SK-N-SH (cell line): ENCODE results near the gene SIPA1L2. TPM values are rescaled to one million over a fixed set of nuclear protein-coding genes. Genes with fewer than 3 reads are reported as not detected.

Experiments
- CTCF ChIA-PET: fragments of 300-600, 350-600 bp; formaldehyde crosslinking; extraction: SDS; loops from one replicate; lab custom pipeline; 2021; lab: Yijun Ruan, JAX
- POLR2A ChIA-PET: fragments of 350-600 bp; sonication (Branson Sonifier 250); formaldehyde crosslinking; extraction: SDS; loops from one replicate; lab custom pipeline; 2020; ENCODE audit warnings: antibody characterized with exemption, inconsistent platforms; lab: Yijun Ruan, JAX
- DNase-seq: peaks from one replicate; pipeline ENCODE4 v3.0.0; 2012
- H2AFZ ChIP-seq: fragments of 200-600 bp; sonication (generic); 2 replicates; pipeline ENCODE4 v1.8.1; 2016; ENCODE audit warnings: antibody characterized with exemption, mild to moderate bottlenecking, low read depth
- H3F3A ChIP-seq: fragments of 200-600 bp; sonication (generic); replicated peaks from 2 replicates; pipeline ENCODE3; 2016; ENCODE audit warnings: antibody characterized with exemption, mild to moderate bottlenecking; ENCODE audit not compliant: insufficient read depth
- H3K27ac ChIP-seq, 2 experiments: fragments of 200-500 bp in 1 of 2; fragments of 200-600 bp in 1 of 2; sonication (Bioruptor generic) in 1 of 2; sonication (generic), shearing (Covaris generic) in 1 of 2; 2 replicates each; pipeline versions ENCODE4 v1.5.1 to v1.6.1; 2014 to 2016; ENCODE audit warnings: low read depth in 2 of 2, inconsistent platforms in 1 of 2, low read length in 1 of 2, mild to moderate bottlenecking in 1 of 2, mixed read lengths in 1 of 2
- H3K27me3 ChIP-seq: fragments of 200-600 bp; sonication (generic), shearing (Covaris generic); 2 replicates; pipeline ENCODE4 v1.6.1; 2016; ENCODE audit warnings: mixed run types; ENCODE audit not compliant: insufficient read depth
- H3K36me3 ChIP-seq, 2 experiments: fragments of 200-500 bp in 1 of 2; fragments of 200-600 bp in 1 of 2; sonication (Bioruptor generic) in 1 of 2; sonication (generic) in 1 of 2; replicated peaks in 1 of 2; 2 replicates each; pipeline versions ENCODE3 to v1.5.1; 2014 to 2016; ENCODE audit warnings: low read length in 1 of 2, mild to moderate bottlenecking in 1 of 2; ENCODE audit not compliant: insufficient read depth in 2 of 2, control insufficient read depth in 1 of 2
- H3K4me1 ChIP-seq, 2 experiments: fragments of 200-500 bp in 1 of 2; fragments of 200-600 bp in 1 of 2; sonication (Bioruptor generic) in 1 of 2; sonication (generic), shearing (Covaris generic) in 1 of 2; 2 replicates each; pipeline versions ENCODE4 v1.5.1 to v1.6.1; 2014 to 2016; ENCODE audit warnings: low read depth in 1 of 2, low read length in 1 of 2, mixed run types in 1 of 2; ENCODE audit not compliant: insufficient read depth in 2 of 2, control insufficient read depth in 1 of 2
- H3K4me2 ChIP-seq: fragments of 200-600 bp; sonication (generic), shearing (Covaris generic); 2 replicates; pipeline ENCODE4 v1.6.1; 2017; ENCODE audit warnings: mixed run types
- H3K4me3 ChIP-seq, 2 experiments: fragments of 200-500 bp in 1 of 2; fragments of 200-600 bp in 1 of 2; sonication (Bioruptor generic) in 1 of 2; sonication (generic), shearing (Covaris generic) in 1 of 2; 2 replicates each; pipeline versions ENCODE4 v1.5.1 to v1.8.1; 2014 to 2016; ENCODE audit warnings: low read depth in 2 of 2, inconsistent platforms in 1 of 2, low read length in 1 of 2, mild to moderate bottlenecking in 1 of 2, mixed read lengths in 1 of 2, moderate library complexity in 1 of 2
- H3K79me2 ChIP-seq: fragments of 200-600 bp; sonication (generic); 2 replicates; pipeline ENCODE4 v1.8.1; 2017; ENCODE audit warnings: mild to moderate bottlenecking; ENCODE audit not compliant: insufficient read depth
- H3K9ac ChIP-seq: fragments of 200-600 bp; sonication (generic); 2 replicates; pipeline ENCODE4 v1.6.1; 2017; ENCODE audit warnings: mixed run types
- H3K9me2 ChIP-seq: fragments of 200-600 bp; sonication (generic); 2 replicates; pipeline ENCODE4 v1.6.1; 2017; ENCODE audit warnings: mixed run types
- H3K9me3 ChIP-seq: fragments of 200-600 bp; sonication (generic); 2 replicates; pipeline ENCODE4 v1.6.1; 2017; ENCODE audit warnings: mixed run types, mild to moderate bottlenecking, moderate library complexity
- H4K20me1 ChIP-seq: fragments of 200-600 bp; sonication (generic); 2 replicates; pipeline ENCODE4 v1.6.1; 2017; ENCODE audit warnings: mild to moderate bottlenecking, mixed run types; ENCODE audit not compliant: insufficient read depth
- CTCF ChIP-seq: fragments of 200-600 bp; sonication (generic); IDR thresholded peaks from 2 replicates; pipeline ENCODE4 v1.6.1; 2017; ENCODE audit warnings: antibody characterized with exemption, mild to moderate bottlenecking, moderate library complexity
- EZH2phosphoT487 ChIP-seq: fragments of 200-600 bp; sonication (generic); IDR thresholded peaks from 2 replicates; pipeline ENCODE4 v1.6.1; 2017; ENCODE audit warnings: low read depth, mixed run types, mild to moderate bottlenecking, antibody characterized with exemption, moderate library complexity, borderline replicate concordance
- FOSL2 ChIP-seq: IDR thresholded peaks from 2 replicates; pipeline ENCODE4 v1.4.0; 2012; ENCODE audit warnings: low read depth, mild to moderate bottlenecking, moderate library complexity, borderline replicate concordance
- FOXJ3 ChIP-seq: sonication (generic); formaldehyde crosslinking; IDR thresholded peaks from 2 replicates; pipeline ENCODE4 v1.5.1; 2020; ENCODE audit warnings: mild to moderate bottlenecking, missing genetic modification reagents
- FOXM1 ChIP-seq: IDR thresholded peaks from 2 replicates; pipeline ENCODE4 v1.4.0; 2012; ENCODE audit warnings: low read depth, mild to moderate bottlenecking
- GATA2 ChIP-seq: sonication (generic); formaldehyde crosslinking; IDR thresholded peaks from 2 replicates; pipeline ENCODE4 v1.5.0; 2020; ENCODE audit warnings: mild to moderate bottlenecking, missing genetic modification reagents
- IRF3 ChIP-seq: fragments of 150-350 bp; IDR thresholded peaks from 2 replicates; pipeline ENCODE4 v1.6.1; 2016; ENCODE audit warnings: mild to moderate bottlenecking, low read depth, low read length
- JUND ChIP-seq: IDR thresholded peaks from 2 replicates; pipeline ENCODE4 v1.4.0; 2012
- MAX ChIP-seq: IDR thresholded peaks from 2 replicates; pipeline ENCODE4 v1.4.0; 2012; ENCODE audit warnings: low read depth
- MEF2A ChIP-seq: IDR thresholded peaks from 2 replicates; pipeline ENCODE4 v1.4.0; 2012; ENCODE audit warnings: low read depth, borderline replicate concordance
- NRF1 ChIP-seq: IDR thresholded peaks from 2 replicates; pipeline ENCODE4 v1.6.1; 2012; ENCODE audit warnings: low read depth, mild to moderate bottlenecking, low read length
- PBX3 ChIP-seq: IDR thresholded peaks from 2 replicates; pipeline ENCODE4; 2012
- RAD21 ChIP-seq: IDR thresholded peaks from 2 replicates; pipeline ENCODE4 v1.6.1; 2012; ENCODE audit warnings: mild to moderate bottlenecking, low read length
- RCOR1 ChIP-seq: fragments of 150-350 bp; IDR thresholded peaks from 2 replicates; pipeline ENCODE4 v1.6.1; 2017; ENCODE audit warnings: antibody characterized with exemption, low read length
- SMC3 ChIP-seq: IDR thresholded peaks from 2 replicates; pipeline ENCODE4 v1.6.1; 2012; ENCODE audit warnings: low read depth, low read length, improper control_type of control experiment
- TCF12 ChIP-seq: IDR thresholded peaks from 2 replicates; pipeline ENCODE4 v1.4.0; 2012
- TEAD4 ChIP-seq: IDR thresholded peaks from 2 replicates; pipeline ENCODE4 v1.4.0; 2012; ENCODE audit warnings: mild to moderate bottlenecking, borderline replicate concordance; ENCODE audit not compliant: insufficient read depth
- USF1 ChIP-seq: IDR thresholded peaks from 2 replicates; pipeline ENCODE4 v1.4.0; 2012; ENCODE audit warnings: low read depth, borderline replicate concordance
- YY1 ChIP-seq: IDR thresholded peaks from 2 replicates; pipeline ENCODE4 v1.4.0; 2012; ENCODE audit warnings: low read depth, mild to moderate bottlenecking
- ZBTB33 ChIP-seq: IDR thresholded peaks from 2 replicates; pipeline ENCODE4 v1.4.0; 2012; ENCODE audit warnings: low read depth, borderline replicate concordance
- WGBS: methylation state at CpG from one replicate; pipeline ENCODE4 v1.1.6; 2017; ENCODE audit warnings: low lambda C conversion rate; 5-methylcytosine and 5-hydroxymethylcytosine counted together
- polyA plus RNA-seq, 3 experiments: library from polyadenylated mRNA; depleted of rRNA; stranded (reverse); fragments of >200 nt; gene quantifications; 2 replicates each; pipeline ENCODE4 v1.2.3, GENCODE V29; 2012

SIPA1L2 gene
- polyA plus RNA-seq, 1 of the 3 experiments (the other 2 are of a cell fraction) = 0.48 TPM

GRCh38 chr1:232676307-232676706, 46.4 kb upstream of the SIPA1L2 start:
- Histone ChIP-seq H3K9me2 (no peaks in the 10 kb centered on the region), H3K27me3 (no peaks in the 10 kb centered on the region), H3K9me3 (no peaks in the 10 kb centered on the region), H3K9ac (no peak overlapping the region), H3K36me3 (no peaks in the 10 kb centered on the region), H3K4me1 (no peaks in the 10 kb centered on the region), H3K79me2 (no peaks in the 10 kb centered on the region), H4K20me1 (no peaks in the 10 kb centered on the region), H3F3A (no peaks in the 10 kb centered on the region), H3K4me3 (no peak overlapping the region), H3K4me2 (no peak overlapping the region), H3K27ac (no peak overlapping the region), H2AFZ (no peak overlapping the region)
- 44% methylated on average over 2 of the region's 2 CpGs for WGBS
- ChIA-PET POLR2A (no interaction called here), CTCF (no interaction called here)
- no peak for TF ChIP-seq PBX3
- no peak for TF ChIP-seq GATA2
- TF ChIP-seq YY1 = no peak
- TF ChIP-seq RAD21 = no peak
- TF ChIP-seq FOXJ3 (CRISPR knock-in tag) = no peak
- TF ChIP-seq SMC3 = no peak
- TF ChIP-seq FOXM1 = no peak
- TF ChIP-seq MAX = no peak
- no peak for TF ChIP-seq FOSL2
- DNase-seq = no peak

GRCh38 chr1:232675898-232676297, 46.0 kb upstream of the SIPA1L2 start:
- no peak for DNase-seq
- Histone ChIP-seq H3K36me3 (no peaks in the 10 kb centered on the region), H3K27ac (no peak overlapping the region), H3K4me3 (no peak overlapping the region), H3K4me1 (no peaks in the 10 kb centered on the region), H3K4me2 (no peak overlapping the region), H3K79me2 (no peaks in the 10 kb centered on the region), H3K9me3 (no peaks in the 10 kb centered on the region), H4K20me1 (no peaks in the 10 kb centered on the region), H3K9ac (no peak overlapping the region), H3K27me3 (no peaks in the 10 kb centered on the region), H3K9me2 (no peaks in the 10 kb centered on the region), H3F3A (no peaks in the 10 kb centered on the region), H2AFZ (no peak overlapping the region)
- 16% methylated on average over 1 of the region's 1 CpG for WGBS
- POLR2A ChIA-PET = no interaction called here
- CTCF ChIA-PET = no interaction called here
- TF ChIP-seq TEAD4 (no peak), NRF1 (no peak), TCF12 (no peak), ZBTB33 (no peak), RAD21 (no peak), JUND (no peak), CTCF (no peak), MAX (no peak), MEF2A (no peak), IRF3 (no peak), PBX3 (no peak), RCOR1 (no peak), USF1 (no peak), EZH2phosphoT487 (no peak)
